Pulmonary artery endothelial cell (primary cell): ENCODE measurements around the gene CHERP. TPM values are rescaled to one million over a fixed set of nuclear protein-coding genes. Genes with fewer than 3 reads are reported as not detected.

Source experiments
- DNase-seq: peaks from one replicate; pipeline ENCODE4 v3.0.0-alpha.2; 2011; ENCODE audit warnings: low read depth, low spot score
- total RNA-seq: library from RNA; depleted of rRNA; stranded (reverse); fragments of >200 nt; gene quantifications from 2 replicates; pipeline ENCODE4 v1.2.3, GENCODE V29; 2014

Gene CHERP
- total RNA-seq, 1 donor from 2014 or later, result 4.4 TPM

GRCh38 chr19:16542910-16543472 is 754 bp upstream of the CHERP start:
- DNase-seq, result no peak

GRCh38 chr19:16541526-16542044 is 652 bp downstream of the CHERP start:
- DNase-seq, result no peak

- DNase-seq, result no peak
Measured at GRCh38 chr19:16540948-16541347, 1.3 kb downstream of the CHERP start.

GRCh38 chr19:16537111-16537510 is 5.1 kb downstream of the CHERP start:
- DNase-seq, result no peak

GRCh38 chr19:16536130-16536529 is 6.1 kb downstream of the CHERP start:
- DNase-seq, result no peak

- DNase-seq, result no peak
Measured at GRCh38 chr19:16535381-16535780, 6.9 kb downstream of the CHERP start.

GRCh38 chr19:16532440-16533234 is 9.6 kb downstream of the CHERP start:
- DNase-seq, result no peak

- DNase-seq, result no peak
Measured at GRCh38 chr19:16531380-16531669, 10.9 kb downstream of the CHERP start.

- DNase-seq, result no peak
Measured at GRCh38 chr19:16530540-16531379, 11.5 kb downstream of the CHERP start.

GRCh38 chr19:16529466-16530144 is 12.6 kb downstream of the CHERP start:
- no peak for DNase-seq

- no peak for DNase-seq
Measured at GRCh38 chr19:16527971-16528521, 14.2 kb downstream of the CHERP start.

- no peak for DNase-seq
Measured at GRCh38 chr19:16527334-16527935, 14.8 kb downstream of the CHERP start.

GRCh38 chr19:16525751-16526481 is 16.3 kb downstream of the CHERP start:
- no peak for DNase-seq

GRCh38 chr19:16524991-16525734 is 17.1 kb downstream of the CHERP start:
- no peak for DNase-seq

GRCh38 chr19:16522559-16523377 is 19.5 kb downstream of the CHERP start:
- DNase-seq, result no peak

- no peak for DNase-seq
Measured at GRCh38 chr19:16521715-16522289, 20.4 kb downstream of the CHERP start.

GRCh38 chr19:16520986-16521624 is 21.1 kb downstream of the CHERP start:
- DNase-seq, result no peak
